ENCODE data around the gene CSF3R.

DNA sequence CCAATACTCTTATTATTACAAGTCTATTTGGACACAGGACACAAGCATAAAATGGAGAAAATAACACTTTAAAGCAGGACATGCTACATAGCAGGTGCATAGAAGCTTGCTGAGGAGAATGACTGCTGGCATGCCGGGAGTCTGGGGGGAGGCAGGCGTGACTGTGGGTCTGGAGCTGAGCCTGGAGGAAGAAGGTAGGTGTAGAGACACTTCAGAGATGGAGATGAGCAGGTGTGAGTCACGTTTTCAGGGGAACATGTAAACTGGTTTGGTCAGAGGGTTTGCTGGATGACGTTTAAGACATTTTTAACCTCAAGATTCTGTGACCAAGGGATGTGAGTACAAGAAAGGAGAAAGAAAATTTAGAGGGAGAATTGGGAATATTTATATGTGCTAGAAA lies 56.9 kb downstream of the CSF3R start:
- TF ChIP-seq, protein P1, sequence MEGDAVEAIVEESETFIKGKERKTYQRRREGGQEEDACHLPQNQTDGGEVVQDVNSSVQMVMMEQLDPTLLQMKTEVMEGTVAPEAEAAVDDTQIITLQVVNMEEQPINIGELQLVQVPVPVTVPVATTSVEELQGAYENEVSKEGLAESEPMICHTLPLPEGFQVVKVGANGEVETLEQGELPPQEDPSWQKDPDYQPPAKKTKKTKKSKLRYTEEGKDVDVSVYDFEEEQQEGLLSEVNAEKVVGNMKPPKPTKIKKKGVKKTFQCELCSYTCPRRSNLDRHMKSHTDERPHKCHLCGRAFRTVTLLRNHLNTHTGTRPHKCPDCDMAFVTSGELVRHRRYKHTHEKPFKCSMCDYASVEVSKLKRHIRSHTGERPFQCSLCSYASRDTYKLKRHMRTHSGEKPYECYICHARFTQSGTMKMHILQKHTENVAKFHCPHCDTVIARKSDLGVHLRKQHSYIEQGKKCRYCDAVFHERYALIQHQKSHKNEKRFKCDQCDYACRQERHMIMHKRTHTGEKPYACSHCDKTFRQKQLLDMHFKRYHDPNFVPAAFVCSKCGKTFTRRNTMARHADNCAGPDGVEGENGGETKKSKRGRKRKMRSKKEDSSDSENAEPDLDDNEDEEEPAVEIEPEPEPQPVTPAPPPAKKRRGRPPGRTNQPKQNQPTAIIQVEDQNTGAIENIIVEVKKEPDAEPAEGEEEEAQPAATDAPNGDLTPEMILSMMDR (IDR thresholded peaks at IDR 0.05): no peak
- no peak for TF ChIP-seq EZH2 (IDR thresholded peaks at IDR 0.05; ENCODE audit: borderline replicate concordance, insufficient read depth, low read depth, low read length, poor library complexity, severe bottlenecking)
